HG03108 (cell line): Measurements from ENCODE around the gene MYL5.
"Not testable (repeated sequence)": the region's sequence is repeated elsewhere in the genome, so short reads cannot be mapped to it uniquely, and the experiment has no call there.

ENCODE experiments used
- ATAC-seq: cut with Tn5 transposase; IDR thresholded peaks from one replicate; pipeline ENCODE4 v1.9.1; 2021; ENCODE audit warnings: moderate library complexity; ENCODE audit not compliant: unreplicated experiment

MYL5 gene, protein sequence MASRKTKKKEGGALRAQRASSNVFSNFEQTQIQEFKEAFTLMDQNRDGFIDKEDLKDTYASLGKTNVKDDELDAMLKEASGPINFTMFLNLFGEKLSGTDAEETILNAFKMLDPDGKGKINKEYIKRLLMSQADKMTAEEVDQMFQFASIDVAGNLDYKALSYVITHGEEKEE

DNA sequence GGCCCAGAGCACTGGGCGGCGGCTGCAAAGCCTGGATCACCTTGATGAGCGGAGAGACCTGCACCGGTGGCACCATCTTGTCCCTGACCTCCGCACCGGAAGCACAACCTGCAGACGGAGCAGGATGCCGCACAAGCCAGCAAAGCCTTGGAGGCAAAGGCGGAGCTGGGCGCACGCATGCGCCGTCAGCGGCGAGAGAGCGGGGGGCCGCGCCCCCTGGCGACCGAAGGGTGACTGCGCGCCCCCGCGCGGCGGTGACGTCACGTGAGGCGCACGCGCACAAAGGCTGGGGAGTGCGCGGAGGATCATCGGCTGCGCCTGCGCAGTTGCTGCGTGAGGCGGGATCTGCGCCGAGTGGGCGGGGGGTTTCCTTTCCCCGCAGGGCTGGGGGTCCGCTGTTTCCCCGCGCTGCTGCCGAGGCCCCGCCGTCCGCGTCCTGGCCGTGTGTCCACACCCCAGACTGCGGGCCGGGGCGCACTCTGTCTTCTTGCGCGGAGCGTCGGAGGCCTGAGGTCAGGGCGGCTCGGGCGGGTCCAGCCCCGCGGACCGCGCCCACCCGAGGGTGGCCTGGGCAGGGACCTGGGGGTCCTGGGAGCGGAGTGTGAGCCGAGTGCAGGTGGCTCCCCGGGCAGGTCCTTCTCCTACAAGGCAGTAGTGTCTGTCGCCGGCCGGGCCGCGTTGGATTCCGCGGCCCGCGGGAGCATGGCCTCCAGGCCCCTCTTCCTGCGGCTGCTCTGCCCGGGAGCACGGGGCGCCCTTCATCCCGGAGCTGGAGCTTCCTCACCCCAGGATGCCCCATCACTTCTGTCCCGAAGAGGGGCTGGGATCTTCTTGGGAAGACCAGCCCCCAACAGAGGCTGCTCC is at the start of gene MYL5, which contains the start of gene ATP5ME:
TSS of gene MYL5 (plus strand) at position 371 of the 864 bp plus-strand sequence. CDS start 3,485 bp downstream, outside the sequence.
TSS of gene ATP5ME (minus strand) at position 105 of the 864 bp plus-strand sequence. CDS start at position 76, 29 bp downstream.
- ATAC-seq: peak; percentile 66

- no peak for ATAC-seq
These were observed 49.4 kb upstream of the MYL5 start, which contains the start of gene PDE6B for GRCh38 chr4:624705-625590. TSS of gene PDE6B (plus strand) at chr4:625573. CDS start at chr4:625627, 54 bp downstream.

- no peak for ATAC-seq
These were observed 48.6 kb upstream of the MYL5 start for GRCh38 chr4:625631-626161.

- no peak for ATAC-seq
These were observed 47.9 kb upstream of the MYL5 start for GRCh38 chr4:626201-627091.

DNA sequence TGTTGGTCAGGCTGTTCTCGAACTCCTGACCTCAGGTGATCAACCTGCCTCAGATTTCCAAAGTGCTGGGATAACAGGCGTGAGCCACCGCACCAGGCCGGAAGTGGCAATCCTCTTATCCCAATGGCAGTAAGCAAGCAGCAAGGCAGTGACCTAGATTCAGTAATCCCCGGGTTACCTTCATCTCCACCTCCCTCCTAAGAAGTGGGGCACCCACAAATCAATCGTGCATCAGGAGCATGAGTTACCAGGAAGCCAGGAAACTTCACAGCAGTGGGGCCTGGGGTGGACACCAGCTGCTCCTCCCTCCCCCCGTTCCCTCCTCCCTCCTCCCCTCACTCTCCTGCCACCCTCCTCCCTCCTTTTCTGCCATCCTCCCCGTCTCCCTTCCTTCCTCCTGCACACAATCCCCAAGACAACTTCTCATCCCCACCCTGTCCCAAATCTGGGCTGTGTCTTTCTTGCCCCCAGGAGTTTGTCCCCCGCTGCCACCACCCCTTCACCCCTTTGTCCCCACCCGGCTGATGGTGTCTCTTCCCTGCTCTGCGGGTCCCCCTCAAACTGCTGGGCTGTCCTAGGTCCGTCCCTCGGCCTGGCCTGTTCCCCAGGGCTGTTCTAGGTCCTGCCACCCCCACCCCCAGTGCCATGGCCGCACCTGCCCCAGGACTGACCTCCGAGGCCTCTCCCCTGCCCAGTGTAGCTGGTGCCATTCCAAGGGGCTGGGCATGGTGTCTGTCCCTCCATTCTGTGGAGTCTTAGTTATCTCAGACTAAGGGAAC is 46.8 kb upstream of the MYL5 start:
- no peak for ATAC-seq

- no peak for ATAC-seq
These were observed 46.0 kb upstream of the MYL5 start for GRCh38 chr4:628311-628741.

- no peak for ATAC-seq
These were observed 45.3 kb upstream of the MYL5 start for GRCh38 chr4:628821-629635.

DNA sequence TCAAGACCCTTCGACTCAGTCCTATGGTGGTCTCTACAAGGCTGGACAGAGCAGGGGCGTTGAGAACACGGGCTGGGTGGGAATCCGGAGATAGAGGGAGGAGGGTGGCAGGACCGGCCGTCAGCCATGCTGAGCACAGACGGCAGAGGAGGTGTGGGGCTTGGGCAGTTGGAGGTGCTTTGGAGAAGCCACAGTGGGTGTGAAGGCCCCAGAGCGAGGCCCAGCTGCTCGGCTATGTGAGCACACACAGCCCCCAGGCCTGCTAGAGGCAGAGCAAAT is 44.8 kb upstream of the MYL5 start:
- no peak for ATAC-seq

GRCh38 chr4:629915-630641 is 44.3 kb upstream of the MYL5 start:
- no peak for ATAC-seq

DNA sequence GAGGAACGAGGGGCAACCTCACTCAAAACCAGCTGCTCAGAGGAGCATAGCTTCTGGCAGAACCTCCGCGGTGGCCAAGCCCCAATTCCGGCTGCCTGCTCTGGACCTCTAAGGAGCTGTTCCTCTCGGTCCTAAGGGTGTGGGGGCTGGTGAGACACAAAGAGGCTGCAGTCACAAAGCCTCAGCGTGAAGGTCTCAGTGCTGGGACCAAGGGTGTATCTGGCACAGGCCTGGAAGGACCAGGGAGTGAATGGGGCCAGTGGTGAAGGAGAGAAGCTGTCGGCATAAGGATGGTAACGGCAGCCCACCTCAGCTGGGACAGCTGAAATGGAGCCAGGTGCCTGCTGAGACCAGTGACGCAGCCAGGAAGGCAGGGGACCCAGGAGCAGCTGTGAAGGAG is 43.7 kb upstream of the MYL5 start:
- ATAC-seq: no peak

DNA sequence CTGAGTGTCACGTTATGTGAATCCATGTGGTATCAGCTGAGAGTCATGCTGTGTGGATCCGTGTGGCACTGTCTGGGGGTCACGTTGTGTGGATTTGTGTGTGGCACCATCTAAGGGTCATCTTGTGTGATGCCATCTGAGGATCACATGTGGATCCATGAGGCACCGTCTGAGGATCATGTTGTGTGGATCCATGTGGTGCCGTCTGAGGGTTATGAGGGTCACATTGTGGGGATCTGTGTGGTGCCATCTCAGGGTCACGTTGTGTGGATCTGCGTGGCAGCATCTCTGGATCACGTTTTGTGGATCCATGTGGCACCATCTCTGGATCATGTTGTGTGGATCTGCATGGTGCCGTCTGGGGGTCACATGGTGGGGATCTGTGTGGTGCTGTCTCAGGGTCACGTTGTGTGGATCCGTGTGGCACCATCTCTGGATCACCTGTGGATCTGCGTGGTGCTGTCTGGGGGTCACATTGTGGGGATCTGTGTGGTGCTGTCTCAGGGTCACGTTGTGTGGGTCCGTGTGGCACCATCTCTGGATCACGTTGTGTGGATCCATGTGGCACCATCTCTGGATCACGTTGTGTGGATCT is 42.0 kb upstream of the MYL5 start:
- ATAC-seq: no peak

- no peak for ATAC-seq
These were observed 41.4 kb upstream of the MYL5 start for GRCh38 chr4:632926-633325.

DNA sequence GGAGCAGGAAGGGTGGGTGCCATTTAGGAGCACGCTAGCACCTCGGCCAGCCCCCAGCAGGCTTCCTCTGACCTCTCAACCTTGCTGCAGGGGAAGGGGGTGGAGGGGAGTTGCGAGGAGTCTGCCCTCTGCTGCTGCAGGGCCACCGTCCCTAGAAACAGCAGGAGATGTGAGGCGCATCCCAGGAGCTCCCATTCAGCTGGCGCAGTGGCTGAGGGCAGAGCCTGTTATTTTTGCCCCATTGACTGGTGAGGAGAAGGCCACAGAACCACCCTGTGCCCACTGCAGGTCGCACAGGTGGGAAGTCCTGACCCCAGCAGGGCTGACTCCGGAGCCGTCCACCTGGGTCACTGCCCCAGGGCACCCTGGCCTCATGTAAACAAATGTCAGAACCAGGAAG is 40.9 kb upstream of the MYL5 start:
- ATAC-seq: no peak

DNA sequence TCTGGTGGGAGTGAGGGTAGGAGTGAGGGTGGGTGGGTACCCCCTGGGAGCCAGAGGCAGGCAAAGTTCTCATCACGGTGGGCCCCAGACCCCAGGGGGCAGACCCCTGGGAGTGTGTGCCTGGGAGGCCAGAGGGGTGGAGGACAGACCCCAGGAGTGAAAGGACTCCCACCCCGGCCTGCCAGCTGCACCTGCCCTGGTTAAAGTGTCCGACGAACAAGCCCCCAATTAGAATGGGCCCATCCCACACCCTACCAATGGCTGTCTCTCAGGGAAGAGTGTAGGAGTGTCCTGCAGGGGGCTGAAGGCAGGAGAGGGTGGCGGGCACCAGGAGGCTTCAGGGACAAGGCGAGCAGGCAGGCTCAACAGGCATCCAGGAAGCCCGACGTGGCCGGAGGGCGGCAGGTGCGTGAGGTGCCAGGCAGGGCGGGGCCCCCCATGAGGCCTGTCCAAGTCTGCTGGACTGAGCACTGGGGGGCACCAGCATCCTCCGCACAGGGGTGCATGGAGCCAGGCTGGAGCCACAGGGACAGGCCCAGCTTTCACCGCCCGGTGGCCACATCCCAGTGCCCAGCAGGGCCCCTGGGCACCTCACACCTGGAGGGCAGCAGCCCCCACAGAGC is 40.3 kb upstream of the MYL5 start:
- no peak for ATAC-seq

GRCh38 chr4:634599-634985 is 39.8 kb upstream of the MYL5 start:
- ATAC-seq: no peak

GRCh38 chr4:635066-635835 is 39.1 kb upstream of the MYL5 start:
- not testable (repeated sequence) for ATAC-seq
